Motor neuron (in vitro differentiated cells): ENCODE results near the gene SNORC. TPM values are rescaled to one million over a fixed set of nuclear protein-coding genes. Genes with fewer than 3 reads are reported as not detected.

ENCODE experiments used
- total RNA-seq, 8 experiments: library from RNA; unstranded; fragments of 300-600 nt; gene quantifications; 2 replicates each; pipeline versions ENCODE4 v1.2.3 to v1.2.4, GENCODE V29; 2022

Gene SNORC
- total RNA-seq, 8 experiments from 2014 or later = 1.4 to 3.7 (median 2.3) TPM

Other genes starting within 250 kb of the SNORC start
- gene EFHD1, start 236.7 kb upstream of the SNORC start, total RNA-seq = 10 to 100 TPM in 1 of 8 experiments, 1 to 10 TPM in 6, under 1 TPM in 1; 0.92 to 22.1 (median 3.4) TPM
- gene GIGYF2, start 172.9 kb upstream of the SNORC start, total RNA-seq = 10 to 100 TPM; 43.9 to 74.2 (median 53.6) TPM
- gene KCNJ13, start 93.7 kb upstream of the SNORC start, total RNA-seq = 1 to 10 TPM; 1.0 to 7.9 (median 1.9) TPM
- gene NGEF, start 143.0 kb downstream of the SNORC start, total RNA-seq = 10 to 100 TPM in 4 of 8 experiments, 1 to 10 TPM in 4; 5.3 to 47.0 (median 8.4) TPM
- under 1 TPM in 1 of 8 experiments, not detected in 7; 0.77 TPM for gene NEU2, start 162.4 kb downstream of the SNORC start, total RNA-seq
- gene INPP5D, start 190.1 kb downstream of the SNORC start, total RNA-seq = 1 to 10 TPM; 2.0 to 8.5 (median 3.8) TPM